K562 (cell line): Measurements from ENCODE around the gene PRRC2B. TPM values are rescaled to one million over a fixed set of nuclear protein-coding genes. Genes with fewer than 3 reads are reported as not detected.
A peak's percentile ranks its signal among the peaks of the same experiment; 100 is the strongest.

Experiments used
- ATAC-seq: fragments of 200-7000 bp; cut with Tn5 transposase; 3 replicates; pipeline ENCODE4 v1.9.1; 2020; ENCODE audit warnings: moderate library complexity
- BruUV-seq: library from RNA; stranded (reverse); fragments of 400-500 nt; replicated peaks from 2 replicates; lab custom pipeline; 2021; lab: Mats Ljungman, UMichigan
- CTCF ChIA-PET: fragments of 300-600 bp; formaldehyde crosslinking; extraction: SDS; loops from one replicate; lab custom pipeline; 2021; ENCODE audit warnings: low intra/inter-chr PET ratio; lab: Yijun Ruan, JAX
- POLR2A ChIA-PET: fragments of 300-600, 350-650 bp; sonication (Branson Sonifier 250); formaldehyde crosslinking; extraction: SDS; loops from one replicate; lab custom pipeline; 2021; ENCODE audit warnings: antibody characterized with exemption, inconsistent platforms; lab: Yijun Ruan, JAX
- DNase-seq, 4 experiments: peaks; one replicate each; pipeline versions ENCODE4 v3.0.0 to v3.0.0-alpha.2; 2011 to 2018; ENCODE audit warnings: low spot score in 3 of 4, mixed read lengths in 3 of 4; ENCODE audit errors: extremely low read depth in 1 of 4
- FAIRE-seq: peaks from 2 replicates; lab custom pipeline; 2011; peaks lifted over from hg19 to GRCh38; lab: Jason Lieb, UNC
- H2AFZ ChIP-seq: 2 replicates; pipeline ENCODE4 v1.6.0; 2011; ENCODE audit warnings: low read depth, low read length, control low read depth, inconsistent platforms
- H3K27ac ChIP-seq: fragments of 200-600 bp; 3 replicates; pipeline ENCODE4 v1.8.0; 2011; ENCODE audit warnings: low read depth, mild to moderate bottlenecking, control low read depth, inconsistent platforms, low read length, moderate library complexity, mixed read lengths; ENCODE audit errors: extremely low read depth
- H3K27me3 ChIP-seq, 2 experiments: fragments of 300-600 bp in 1 of 2; 2 replicates in 1 of 2; 3 replicates in 1 of 2; pipeline versions ENCODE4 v1.6.0 to v1.8.0; 2011; ENCODE audit warnings: inconsistent platforms in 2 of 2, low read length in 2 of 2, mild to moderate bottlenecking in 1 of 2, mixed read lengths in 1 of 2, moderate library complexity in 1 of 2; ENCODE audit not compliant: control insufficient read depth in 2 of 2, insufficient read depth in 2 of 2
- H3K36me3 ChIP-seq: fragments of 300-600 bp; 3 replicates; pipeline ENCODE4 v1.8.0; 2011; ENCODE audit warnings: mild to moderate bottlenecking, low read length, inconsistent platforms; ENCODE audit not compliant: control insufficient read depth, insufficient read depth
- H3K4me1 ChIP-seq, 2 experiments: fragments of 200-600 bp in 1 of 2; replicated peaks in 1 of 2; 2 replicates in 1 of 2; 3 replicates in 1 of 2; pipeline versions ENCODE4 v1.5.1 to v1.8.0; 2011; ENCODE audit warnings: inconsistent platforms in 2 of 2, low read length in 2 of 2, mild to moderate bottlenecking in 1 of 2, mixed read lengths in 1 of 2, moderate library complexity in 1 of 2; ENCODE audit not compliant: control insufficient read depth in 2 of 2, insufficient read depth in 2 of 2
- H3K4me2 ChIP-seq: 2 replicates; pipeline ENCODE4 v1.6.1; 2011; ENCODE audit warnings: low read length, control low read depth, inconsistent platforms, mixed read lengths; ENCODE audit not compliant: insufficient read depth
- H3K4me3 ChIP-seq: fragments of 200-600 bp; sonication (generic), shearing (Covaris generic); 2 replicates; pipeline ENCODE4 v1.5.1; 2016; ENCODE audit warnings: control low read depth, inconsistent platforms
- H3K79me2 ChIP-seq: fragments of 200-600 bp; 3 replicates; pipeline ENCODE4 v1.8.0; 2011; ENCODE audit warnings: low read length, inconsistent platforms; ENCODE audit not compliant: control insufficient read depth, insufficient read depth
- H3K9ac ChIP-seq, 2 experiments: 2 replicates each; pipeline versions ENCODE4 v1.6.0 to v1.6.1; 2011; ENCODE audit warnings: low read depth in 2 of 2, low read length in 2 of 2, control low read depth in 1 of 2, inconsistent platforms in 1 of 2, mild to moderate bottlenecking in 1 of 2, mixed read lengths in 1 of 2; ENCODE audit not compliant: insufficient read depth in 1 of 2
- H3K9me1 ChIP-seq: one replicate; pipeline ENCODE4 v1.6.0; 2011; ENCODE audit warnings: inconsistent platforms, mild to moderate bottlenecking, low read length, moderate library complexity; ENCODE audit not compliant: control insufficient read depth, insufficient read depth
- H3K9me3 ChIP-seq: replicated peaks from 2 replicates; pipeline ENCODE4 v1.5.1; 2011; ENCODE audit warnings: low read depth, low read length, inconsistent platforms; ENCODE audit not compliant: control insufficient read depth, insufficient read depth
- H4K20me1 ChIP-seq: replicated peaks from 2 replicates; pipeline ENCODE4 v1.6.1; 2011; ENCODE audit warnings: low read length, inconsistent platforms, mixed read lengths; ENCODE audit not compliant: control insufficient read depth, insufficient read depth
- L3MBTL2 ChIP-seq: fragments of 450-650 bp; IDR thresholded peaks from 2 replicates; pipeline ENCODE4 v1.6.1; 2016; ENCODE audit warnings: mild to moderate bottlenecking, moderate library complexity
- PRMT5 ChIP-seq: sonication (generic); formaldehyde crosslinking; IDR thresholded peaks from 2 replicates; pipeline ENCODE4 v1.5.0; 2020; ENCODE audit warnings: missing genetic modification reagents
- ZSCAN29 ChIP-seq: fragments of 450-650 bp; IDR thresholded peaks from 2 replicates; pipeline ENCODE4 v1.6.1; 2017
- WGBS: fragments of 100-300 bp; shearing (Covaris generic); methylation state at CpG from one replicate; pipeline ENCODE4 v1.1.6; 2016; ENCODE audit warnings: low coverage, mixed read lengths; ENCODE audit not compliant: insufficient coverage; ENCODE audit errors: missing lambda C conversion rate; 5-methylcytosine and 5-hydroxymethylcytosine counted together
- in situ Hi-C: fragments of 300-500 bp; cut with MboI; formaldehyde crosslinking; loops from 4 replicates; pipeline ENCODE4 v1.15.0; 2018; ENCODE audit warnings: inconsistent platforms, mixed read lengths
- intact Hi-C: fragments of 100-400 bp; cut with micrococcal nuclease; formaldehyde crosslinking; loops from 2 replicates; pipeline ENCODE4 v1.14.2; 2022
- polyA plus RNA-seq, 8 experiments: library from polyadenylated mRNA; depleted of rRNA in 4 of 8; stranded (reverse) in 5 of 8; unstranded in 3 of 8; fragments of >200 nt; fragmentation: Nextera tagmentation in 2 of 8; fragmentation: Illumina TruSeq in 1 of 8; extraction: Ambion mirVana in 2 of 8; extraction: Trizol in 1 of 8; gene quantifications; 2 replicates each; pipeline versions ENCODE4 v1.2.1 to v1.2.3, GENCODE V29; 2011 to 2014; ENCODE audit warnings: inconsistent platforms in 1 of 8, missing spikeins in 1 of 8
- total RNA-seq, 7 experiments: library from RNA; depleted of rRNA in 6 of 7; stranded (reverse); fragments of >200 nt in 6 of 7; fragmentation: Illumina TruSeq in 2 of 7; extraction: Trizol in 2 of 7; gene quantifications; 2 replicates each; pipeline versions ENCODE4 v1.2.1 to v1.2.3, GENCODE V29; 2011 to 2021; ENCODE audit warnings: low replicate concordance in 1 of 7
- TF ChIP-seq, protein P1 (sequence below): fragments of 150-350 bp; conservative IDR thresholded peaks from 2 replicates; pipeline ENCODE4 v1.6.1; 2014; ENCODE audit warnings: low read length
- TF ChIP-seq, protein P2 (sequence below): sonication (generic); formaldehyde crosslinking; IDR thresholded peaks from 2 replicates; pipeline ENCODE4 v1.8.1; 2023; ENCODE audit warnings: missing genetic modification reagents, mild to moderate bottlenecking, borderline replicate concordance
- TF ChIP-seq, protein P3 (sequence below): fragments of 250-450 bp; sonication (Bioruptor Pico); IDR thresholded peaks from 2 replicates; pipeline ENCODE4 v1.5.0; 2020; ENCODE audit warnings: mild to moderate bottlenecking, borderline replicate concordance

The PRRC2B gene
- total and polyA plus RNA-seq, 9 of the 15 experiments (the other 6 are each of a cell fraction or from before 2014, with no cell fraction given): 0.34 to 125 (median 30.9) TPM

DNA sequence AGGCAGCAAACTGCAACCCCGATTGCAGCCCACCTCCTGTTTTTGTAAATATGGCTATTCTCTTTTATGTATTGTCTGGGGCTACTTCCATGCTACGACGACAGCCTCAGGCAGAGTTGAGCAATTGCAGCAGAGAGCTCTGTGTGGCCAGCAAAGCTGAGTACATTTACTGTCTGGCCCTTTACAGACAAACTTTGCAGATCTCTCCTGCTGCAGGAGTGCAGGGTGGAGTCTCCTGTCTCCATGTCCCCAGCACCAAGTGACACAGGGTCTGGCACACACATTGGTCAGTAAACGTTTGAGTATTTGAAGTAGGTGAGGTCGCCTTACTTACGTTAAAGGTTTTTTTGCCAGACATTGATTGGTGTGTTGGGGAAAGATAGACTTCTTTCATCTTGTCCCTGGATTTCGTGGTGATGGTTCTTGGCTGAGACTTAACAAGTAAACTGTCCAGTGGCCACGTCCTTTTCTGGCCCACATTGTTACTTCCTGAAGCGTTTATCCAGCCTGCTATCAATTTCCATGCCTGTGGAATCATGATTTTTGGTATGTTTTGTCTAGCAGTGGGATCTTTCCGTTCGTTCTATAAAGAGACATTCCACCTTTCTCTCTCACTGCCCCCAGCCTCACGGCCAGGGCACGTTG, 27.2 kb downstream of the PRRC2B start:
- H3K4me3 ChIP-seq: no peak overlapping the region
- WGBS: 72% methylated on average over 13 of the region's 13 CpGs
- H3K4me2 ChIP-seq: no peak overlapping the region
- no peaks in the 10 kb centered on the region for H3K9me3 ChIP-seq
- H3K36me3 ChIP-seq: peaks cover 63% of the 10 kb centered on the region
- peaks cover 100% of the 10 kb centered on the region for H3K79me2 ChIP-seq
- no peak for DNase-seq
- H3K27me3 ChIP-seq: no peaks in the 10 kb centered on the region
- intact Hi-C loops: no loop called here
- peak; percentile 65 for FAIRE-seq
- TF ChIP-seq ZSCAN29 (no peak), L3MBTL2 (no peak), PRMT5 (no peak)
- TF ChIP-seq, protein P1, sequence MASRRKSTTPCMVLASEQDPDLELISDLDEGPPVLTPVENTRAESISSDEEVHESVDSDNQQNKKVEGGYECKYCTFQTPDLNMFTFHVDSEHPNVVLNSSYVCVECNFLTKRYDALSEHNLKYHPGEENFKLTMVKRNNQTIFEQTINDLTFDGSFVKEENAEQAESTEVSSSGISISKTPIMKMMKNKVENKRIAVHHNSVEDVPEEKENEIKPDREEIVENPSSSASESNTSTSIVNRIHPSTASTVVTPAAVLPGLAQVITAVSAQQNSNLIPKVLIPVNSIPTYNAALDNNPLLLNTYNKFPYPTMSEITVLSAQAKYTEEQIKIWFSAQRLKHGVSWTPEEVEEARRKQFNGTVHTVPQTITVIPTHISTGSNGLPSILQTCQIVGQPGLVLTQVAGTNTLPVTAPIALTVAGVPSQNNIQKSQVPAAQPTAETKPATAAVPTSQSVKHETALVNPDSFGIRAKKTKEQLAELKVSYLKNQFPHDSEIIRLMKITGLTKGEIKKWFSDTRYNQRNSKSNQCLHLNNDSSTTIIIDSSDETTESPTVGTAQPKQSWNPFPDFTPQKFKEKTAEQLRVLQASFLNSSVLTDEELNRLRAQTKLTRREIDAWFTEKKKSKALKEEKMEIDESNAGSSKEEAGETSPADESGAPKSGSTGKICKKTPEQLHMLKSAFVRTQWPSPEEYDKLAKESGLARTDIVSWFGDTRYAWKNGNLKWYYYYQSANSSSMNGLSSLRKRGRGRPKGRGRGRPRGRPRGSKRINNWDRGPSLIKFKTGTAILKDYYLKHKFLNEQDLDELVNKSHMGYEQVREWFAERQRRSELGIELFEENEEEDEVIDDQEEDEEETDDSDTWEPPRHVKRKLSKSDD: no peak
- TF ChIP-seq, protein P2, sequence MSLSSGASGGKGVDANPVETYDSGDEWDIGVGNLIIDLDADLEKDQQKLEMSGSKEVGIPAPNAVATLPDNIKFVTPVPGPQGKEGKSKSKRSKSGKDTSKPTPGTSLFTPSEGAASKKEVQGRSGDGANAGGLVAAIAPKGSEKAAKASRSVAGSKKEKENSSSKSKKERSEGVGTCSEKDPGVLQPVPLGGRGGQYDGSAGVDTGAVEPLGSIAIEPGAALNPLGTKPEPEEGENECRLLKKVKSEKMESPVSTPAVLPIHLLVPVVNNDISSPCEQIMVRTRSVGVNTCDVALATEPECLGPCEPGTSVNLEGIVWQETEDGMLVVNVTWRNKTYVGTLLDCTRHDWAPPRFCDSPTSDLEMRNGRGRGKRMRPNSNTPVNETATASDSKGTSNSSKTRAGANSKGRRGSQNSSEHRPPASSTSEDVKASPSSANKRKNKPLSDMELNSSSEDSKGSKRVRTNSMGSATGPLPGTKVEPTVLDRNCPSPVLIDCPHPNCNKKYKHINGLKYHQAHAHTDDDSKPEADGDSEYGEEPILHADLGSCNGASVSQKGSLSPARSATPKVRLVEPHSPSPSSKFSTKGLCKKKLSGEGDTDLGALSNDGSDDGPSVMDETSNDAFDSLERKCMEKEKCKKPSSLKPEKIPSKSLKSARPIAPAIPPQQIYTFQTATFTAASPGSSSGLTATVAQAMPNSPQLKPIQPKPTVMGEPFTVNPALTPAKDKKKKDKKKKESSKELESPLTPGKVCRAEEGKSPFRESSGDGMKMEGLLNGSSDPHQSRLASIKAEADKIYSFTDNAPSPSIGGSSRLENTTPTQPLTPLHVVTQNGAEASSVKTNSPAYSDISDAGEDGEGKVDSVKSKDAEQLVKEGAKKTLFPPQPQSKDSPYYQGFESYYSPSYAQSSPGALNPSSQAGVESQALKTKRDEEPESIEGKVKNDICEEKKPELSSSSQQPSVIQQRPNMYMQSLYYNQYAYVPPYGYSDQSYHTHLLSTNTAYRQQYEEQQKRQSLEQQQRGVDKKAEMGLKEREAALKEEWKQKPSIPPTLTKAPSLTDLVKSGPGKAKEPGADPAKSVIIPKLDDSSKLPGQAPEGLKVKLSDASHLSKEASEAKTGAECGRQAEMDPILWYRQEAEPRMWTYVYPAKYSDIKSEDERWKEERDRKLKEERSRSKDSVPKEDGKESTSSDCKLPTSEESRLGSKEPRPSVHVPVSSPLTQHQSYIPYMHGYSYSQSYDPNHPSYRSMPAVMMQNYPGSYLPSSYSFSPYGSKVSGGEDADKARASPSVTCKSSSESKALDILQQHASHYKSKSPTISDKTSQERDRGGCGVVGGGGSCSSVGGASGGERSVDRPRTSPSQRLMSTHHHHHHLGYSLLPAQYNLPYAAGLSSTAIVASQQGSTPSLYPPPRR (CRISPR knock-in tag): no peak
- TF ChIP-seq, protein P3, sequence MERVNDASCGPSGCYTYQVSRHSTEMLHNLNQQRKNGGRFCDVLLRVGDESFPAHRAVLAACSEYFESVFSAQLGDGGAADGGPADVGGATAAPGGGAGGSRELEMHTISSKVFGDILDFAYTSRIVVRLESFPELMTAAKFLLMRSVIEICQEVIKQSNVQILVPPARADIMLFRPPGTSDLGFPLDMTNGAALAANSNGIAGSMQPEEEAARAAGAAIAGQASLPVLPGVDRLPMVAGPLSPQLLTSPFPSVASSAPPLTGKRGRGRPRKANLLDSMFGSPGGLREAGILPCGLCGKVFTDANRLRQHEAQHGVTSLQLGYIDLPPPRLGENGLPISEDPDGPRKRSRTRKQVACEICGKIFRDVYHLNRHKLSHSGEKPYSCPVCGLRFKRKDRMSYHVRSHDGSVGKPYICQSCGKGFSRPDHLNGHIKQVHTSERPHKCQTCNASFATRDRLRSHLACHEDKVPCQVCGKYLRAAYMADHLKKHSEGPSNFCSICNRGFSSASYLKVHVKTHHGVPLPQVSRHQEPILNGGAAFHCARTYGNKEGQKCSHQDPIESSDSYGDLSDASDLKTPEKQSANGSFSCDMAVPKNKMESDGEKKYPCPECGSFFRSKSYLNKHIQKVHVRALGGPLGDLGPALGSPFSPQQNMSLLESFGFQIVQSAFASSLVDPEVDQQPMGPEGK (CRISPR knock-in tag): no peak
- ChIA-PET POLR2A (interaction anchor here (1.3 to 1.5 kb wide), 3 partner anchors 9 to 22 kb away, joined by 3 to 4 read pairs (median 4); no protein-coding TSS in a partner anchor), CTCF (no interaction called here)
- no peak for ATAC-seq
- in situ Hi-C loops: no loop called here
- no TSS peak for BruUV-seq
- no peak overlapping the region for H3K9ac ChIP-seq
- H2AFZ ChIP-seq: no peak overlapping the region
- H4K20me1 ChIP-seq: peaks cover 52% of the 10 kb centered on the region
- peaks cover 18 to 26% of the 10 kb centered on the region in 2 experiments; a peak in 4 of 5 replicates for H3K4me1 ChIP-seq
- H3K27ac ChIP-seq: no peak overlapping the region; the same call in 2 of the 3 replicates
- peaks cover 8% of the 10 kb centered on the region for H3K9me1 ChIP-seq
